Measurements from ENCODE around the gene ZFYVE21.

Gene ZFYVE21

DNA sequence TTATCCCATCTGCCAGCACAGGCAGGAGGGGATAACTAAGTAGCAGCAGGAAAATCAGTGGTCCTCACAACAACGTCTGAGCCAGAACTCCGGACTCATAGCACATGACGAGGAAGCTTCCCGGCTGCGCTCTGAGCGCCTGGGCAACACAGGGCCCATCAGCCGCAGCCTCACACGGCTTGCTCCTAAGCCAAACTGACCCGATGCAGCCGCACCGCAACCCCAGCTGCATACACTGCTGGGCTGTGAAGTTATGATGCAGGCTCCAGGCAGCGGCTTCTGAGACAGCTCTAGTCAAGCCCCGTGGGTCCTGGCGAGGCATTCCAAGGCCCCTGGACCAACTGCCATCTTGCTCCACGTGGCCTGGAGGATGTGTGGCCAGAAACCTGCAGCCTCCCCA is 28.1 kb downstream of the ZFYVE21 start:
- H3K27me3 ChIP-seq (ENCODE audit: insufficient read depth, poor library complexity, severe bottlenecking) = no peaks in the 10 kb centered on the region
- H3K27ac ChIP-seq (replicated peaks) = no peak overlapping the region
- no peak overlapping the region for H3K4me3 ChIP-seq (replicated peaks; ENCODE audit: insufficient read depth, low read length)
- DNase-seq (ENCODE audit: low read depth in 1 of 2, low spot score in 1 of 2) = no peak
- TF ChIP-seq REST (IDR thresholded peaks at IDR 0.05; ENCODE audit: insufficient replicate concordance, low read depth) = no peak
- TF ChIP-seq, protein P1, sequence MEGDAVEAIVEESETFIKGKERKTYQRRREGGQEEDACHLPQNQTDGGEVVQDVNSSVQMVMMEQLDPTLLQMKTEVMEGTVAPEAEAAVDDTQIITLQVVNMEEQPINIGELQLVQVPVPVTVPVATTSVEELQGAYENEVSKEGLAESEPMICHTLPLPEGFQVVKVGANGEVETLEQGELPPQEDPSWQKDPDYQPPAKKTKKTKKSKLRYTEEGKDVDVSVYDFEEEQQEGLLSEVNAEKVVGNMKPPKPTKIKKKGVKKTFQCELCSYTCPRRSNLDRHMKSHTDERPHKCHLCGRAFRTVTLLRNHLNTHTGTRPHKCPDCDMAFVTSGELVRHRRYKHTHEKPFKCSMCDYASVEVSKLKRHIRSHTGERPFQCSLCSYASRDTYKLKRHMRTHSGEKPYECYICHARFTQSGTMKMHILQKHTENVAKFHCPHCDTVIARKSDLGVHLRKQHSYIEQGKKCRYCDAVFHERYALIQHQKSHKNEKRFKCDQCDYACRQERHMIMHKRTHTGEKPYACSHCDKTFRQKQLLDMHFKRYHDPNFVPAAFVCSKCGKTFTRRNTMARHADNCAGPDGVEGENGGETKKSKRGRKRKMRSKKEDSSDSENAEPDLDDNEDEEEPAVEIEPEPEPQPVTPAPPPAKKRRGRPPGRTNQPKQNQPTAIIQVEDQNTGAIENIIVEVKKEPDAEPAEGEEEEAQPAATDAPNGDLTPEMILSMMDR (IDR thresholded peaks at IDR 0.05; ENCODE audit: insufficient read depth, low read length) = no peak
- TF ChIP-seq POLR2AphosphoS5 (IDR thresholded peaks at IDR 0.05; ENCODE audit: low read depth) = no peak
- TF ChIP-seq GABPA (IDR thresholded peaks at IDR 0.05; ENCODE audit: low read depth) = no peak
- TF ChIP-seq SPI1 (IDR thresholded peaks at IDR 0.05; ENCODE audit: borderline replicate concordance, low read depth) = no peak

GRCh38 chr14:103744621-103745395 is 29.2 kb downstream of the ZFYVE21 start:
- Histone ChIP-seq H3K27ac (replicated peaks) (no peak overlapping the region), H3K4me3 (replicated peaks; ENCODE audit: insufficient read depth, low read length) (no peak overlapping the region), H3K27me3 (ENCODE audit: insufficient read depth, poor library complexity, severe bottlenecking) (no peaks in the 10 kb centered on the region)
- no peak for DNase-seq (ENCODE audit: low read depth in 1 of 2, low spot score in 1 of 2)
- TF ChIP-seq SPI1 (IDR thresholded peaks at IDR 0.05; ENCODE audit: borderline replicate concordance, low read depth) = no peak

DNA sequence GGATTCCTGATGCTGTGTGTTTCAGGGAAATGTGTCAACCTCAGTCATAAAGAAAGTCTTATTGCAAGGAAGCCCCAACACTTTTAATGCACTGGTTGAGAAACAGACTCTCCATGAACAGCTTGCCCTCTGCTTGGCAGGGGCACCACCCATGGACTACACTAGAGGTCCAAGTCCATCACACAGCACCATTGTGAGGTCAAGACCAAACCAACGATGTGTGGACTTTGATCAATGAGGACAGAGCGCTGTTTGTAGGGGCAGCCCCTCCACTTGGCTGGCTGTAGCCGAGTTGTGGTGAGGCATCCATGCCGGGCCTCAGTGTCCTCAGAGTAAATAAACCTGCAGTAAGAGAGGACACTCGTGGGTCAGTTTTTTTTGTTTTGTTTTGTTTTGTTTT is 29.8 kb downstream of the ZFYVE21 start:
- H3K27ac ChIP-seq (replicated peaks) = no peak overlapping the region
- H3K4me3 ChIP-seq (replicated peaks; ENCODE audit: insufficient read depth, low read length) = no peak overlapping the region
- DNase-seq (ENCODE audit: low read depth in 1 of 2, low spot score in 1 of 2) = no peak
- H3K27me3 ChIP-seq (ENCODE audit: insufficient read depth, poor library complexity, severe bottlenecking) = no peaks in the 10 kb centered on the region
- TF ChIP-seq POLR2AphosphoS5 (IDR thresholded peaks at IDR 0.05; ENCODE audit: low read depth) (no peak), SPI1 (IDR thresholded peaks at IDR 0.05; ENCODE audit: borderline replicate concordance, low read depth) (no peak), GABPA (IDR thresholded peaks at IDR 0.05; ENCODE audit: low read depth) (no peak), REST (IDR thresholded peaks at IDR 0.05; ENCODE audit: insufficient replicate concordance, low read depth) (no peak)
- TF ChIP-seq, protein P1 (IDR thresholded peaks at IDR 0.05; ENCODE audit: insufficient read depth, low read length) = no peak

- Histone ChIP-seq H3K27ac (replicated peaks) (no peak overlapping the region), H3K27me3 (ENCODE audit: insufficient read depth, poor library complexity, severe bottlenecking) (no peaks in the 10 kb centered on the region), H3K4me3 (replicated peaks; ENCODE audit: insufficient read depth, low read length) (no peak overlapping the region)
- DNase-seq (ENCODE audit: low read depth in 1 of 2, low spot score in 1 of 2) = no peak
- TF ChIP-seq, protein P1 (IDR thresholded peaks at IDR 0.05; ENCODE audit: insufficient read depth, low read length) = no peak
- TF ChIP-seq SPI1 (IDR thresholded peaks at IDR 0.05; ENCODE audit: borderline replicate concordance, low read depth) (no peak), POLR2AphosphoS5 (IDR thresholded peaks at IDR 0.05; ENCODE audit: low read depth) (no peak), GABPA (IDR thresholded peaks at IDR 0.05; ENCODE audit: low read depth) (no peak), REST (IDR thresholded peaks at IDR 0.05; ENCODE audit: insufficient replicate concordance, low read depth) (no peak)
Measured at GRCh38 chr14:103746701-103747100, 31.1 kb downstream of the ZFYVE21 start.

Data from HL-60 (cell line).